Stimulated activated CD4-positive, alpha-beta T cell treated with anti-CD3 and anti-CD28 coated beads, Interleukin-12 subunit alpha, Interleukin-12 subunit beta, amount 100 ng/mL, for 4 hours (primary cell): ENCODE measurements around the gene COL6A1.
"Not testable (repeated sequence)": the region's sequence is repeated elsewhere in the genome, so short reads cannot be mapped to it uniquely, and the experiment has no call there.

Experiments
- DNase-seq: peaks from one replicate; pipeline ENCODE4 v3.0.0-alpha.2; 2020

Gene COL6A1

DNA sequence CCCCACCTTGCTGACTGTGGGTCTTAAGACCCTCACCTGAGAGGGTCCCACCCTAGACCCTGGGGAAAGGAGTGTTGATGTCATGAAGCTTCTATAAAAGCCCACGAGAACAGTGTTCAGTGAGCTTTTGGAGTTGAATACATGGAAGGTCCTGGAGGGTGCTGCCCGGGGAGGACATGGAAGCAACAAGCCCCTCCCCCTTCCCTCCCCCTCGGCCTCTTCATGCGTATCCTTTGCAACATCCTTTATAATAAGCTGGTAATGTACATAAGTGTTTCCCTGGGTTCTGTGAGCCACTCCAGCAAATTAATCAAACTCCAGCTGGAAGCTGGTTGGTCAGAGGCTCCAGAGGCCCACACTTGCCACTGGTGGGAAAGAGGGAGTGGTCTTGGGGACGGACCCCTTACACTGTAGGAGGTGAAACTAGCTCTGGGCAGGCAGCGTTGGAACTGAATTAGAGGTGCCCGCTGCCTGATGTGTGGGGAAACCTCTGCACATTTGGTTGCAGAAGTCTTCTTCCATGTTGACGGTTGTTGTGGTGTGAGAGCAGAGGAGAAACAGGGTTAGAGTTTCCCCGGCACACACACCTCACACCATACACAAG, 14.7 kb upstream of the COL6A1 start:
- DNase-seq, result no peak

DNA sequence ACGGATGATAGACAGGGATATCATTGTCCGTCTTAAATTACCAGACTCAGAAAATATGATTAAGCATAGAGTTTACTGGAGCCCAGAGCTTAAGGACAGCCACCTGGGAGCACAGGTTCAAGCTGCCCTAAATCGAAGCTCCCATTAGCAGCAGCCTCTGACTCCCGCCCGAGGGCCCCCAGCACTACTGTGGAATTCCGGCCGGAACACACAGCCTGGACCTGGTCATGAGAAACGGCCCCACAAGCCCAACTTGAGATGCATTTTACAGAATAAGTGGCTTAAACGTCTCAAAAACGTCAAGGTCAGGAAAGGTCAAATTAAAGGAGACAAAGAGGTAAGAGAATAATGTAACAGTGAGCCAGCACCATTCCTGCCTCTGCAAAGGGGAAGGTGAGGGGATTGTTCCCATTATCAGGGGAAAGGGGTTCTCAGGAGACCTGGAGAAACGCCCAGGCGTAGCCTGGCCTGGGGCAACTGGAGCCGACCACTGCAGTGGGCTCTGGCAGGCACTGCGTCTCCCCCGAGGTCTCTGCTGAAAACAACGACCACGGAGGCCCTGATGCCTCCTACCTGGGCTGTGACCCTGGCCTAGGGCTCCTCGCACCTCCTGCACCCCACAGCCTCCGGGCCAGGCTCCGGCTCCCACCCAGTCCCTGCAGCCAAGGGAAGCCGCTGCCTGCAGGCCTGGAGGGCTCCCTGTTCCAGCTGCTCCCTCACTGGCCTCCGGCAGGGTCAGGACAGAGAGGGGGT, 11.5 kb upstream of the COL6A1 start:
- no peak for DNase-seq

- peak; percentile 58 for DNase-seq
Observed at GRCh38 chr21:45970674-45971615, 10.6 kb upstream of the COL6A1 start.

GRCh38 chr21:45971616-45972352, 9.8 kb upstream of the COL6A1 start:
- no peak for DNase-seq

GRCh38 chr21:45972353-45972715, 9.2 kb upstream of the COL6A1 start:
- no peak for DNase-seq

- DNase-seq, result no peak
Observed at GRCh38 chr21:45972716-45973474, 8.7 kb upstream of the COL6A1 start.

GRCh38 chr21:45973475-45974072, 8.0 kb upstream of the COL6A1 start:
- peak; percentile 82 for DNase-seq

- peak; percentile 38 for DNase-seq
Observed at GRCh38 chr21:45974073-45975019, 7.2 kb upstream of the COL6A1 start.

- no peak for DNase-seq
Observed at GRCh38 chr21:45975020-45975666, 6.4 kb upstream of the COL6A1 start.

- DNase-seq, result not testable (repeated sequence)
Observed at GRCh38 chr21:45975667-45976409, 5.7 kb upstream of the COL6A1 start.

GRCh38 chr21:45976701-45977311, 4.8 kb upstream of the COL6A1 start:
- no peak for DNase-seq

GRCh38 chr21:45977396-45977795, 4.2 kb upstream of the COL6A1 start:
- DNase-seq, result no peak

DNA sequence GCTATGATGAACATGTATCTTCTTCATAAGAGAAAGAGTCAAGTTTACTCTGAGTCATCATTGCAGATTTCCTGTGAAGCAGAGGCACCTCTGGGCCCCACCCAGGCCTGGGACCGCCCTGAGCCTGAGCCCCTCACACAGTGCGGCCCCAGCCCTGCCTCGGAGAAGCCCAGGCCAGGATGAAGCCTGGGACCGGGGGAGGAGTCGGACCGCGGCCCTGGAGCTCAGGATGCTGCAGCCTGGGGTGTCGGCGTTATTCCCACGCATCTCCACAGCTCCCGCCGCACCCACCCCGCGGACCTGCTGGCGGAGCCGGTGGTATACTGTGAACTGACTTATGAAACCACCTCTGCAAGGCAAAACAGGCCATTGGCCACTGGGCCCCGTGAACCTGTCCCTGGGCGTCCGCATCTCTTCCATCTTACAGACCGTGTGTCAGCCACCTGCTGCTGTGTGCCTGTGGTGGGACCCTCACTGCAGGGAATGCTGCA, 2.4 kb upstream of the COL6A1 start:
- no peak for DNase-seq

- no peak for DNase-seq
Observed at GRCh38 chr21:45979651-45980050, 1.9 kb upstream of the COL6A1 start.

GRCh38 chr21:45980271-45980670, 1.3 kb upstream of the COL6A1 start:
- no peak for DNase-seq

- DNase-seq, result no peak
Observed at GRCh38 chr21:45980697-45981096, 873 bp upstream of the COL6A1 start.

DNA sequence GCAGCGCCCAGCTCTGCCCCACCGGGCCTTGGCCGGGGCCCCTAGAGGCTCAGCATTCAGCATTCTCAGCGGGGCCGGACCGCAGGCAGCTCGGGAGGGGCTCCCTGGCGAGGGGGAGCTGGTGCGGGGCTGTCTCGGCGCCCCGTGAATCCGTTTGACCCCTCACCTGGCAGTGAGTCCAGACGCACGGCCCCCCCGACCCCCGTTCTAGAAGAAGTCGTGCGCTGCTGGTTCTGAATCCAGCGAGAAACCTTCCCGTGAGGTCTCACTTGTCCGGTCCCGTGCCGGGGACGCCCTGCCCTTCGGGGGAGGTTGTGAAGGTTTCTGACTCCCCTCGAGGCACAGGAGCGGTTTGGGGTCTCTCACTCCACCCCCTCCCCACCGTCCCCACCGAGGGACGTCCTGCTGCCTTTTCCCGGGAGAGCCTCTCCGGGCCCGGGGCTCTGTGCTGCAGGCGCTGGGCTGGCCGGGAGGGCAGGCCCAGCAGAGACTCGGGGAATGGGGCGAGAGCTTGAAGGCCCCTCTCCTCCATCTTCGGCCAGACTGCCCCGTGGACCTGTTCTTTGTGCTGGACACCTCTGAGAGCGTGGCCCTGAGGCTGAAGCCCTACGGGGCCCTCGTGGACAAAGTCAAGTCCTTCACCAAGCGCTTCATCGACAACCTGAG, 655 bp downstream of the COL6A1 start:
- no peak for DNase-seq
